Measurements from ENCODE around the gene CBX7.

Gene CBX7

DNA sequence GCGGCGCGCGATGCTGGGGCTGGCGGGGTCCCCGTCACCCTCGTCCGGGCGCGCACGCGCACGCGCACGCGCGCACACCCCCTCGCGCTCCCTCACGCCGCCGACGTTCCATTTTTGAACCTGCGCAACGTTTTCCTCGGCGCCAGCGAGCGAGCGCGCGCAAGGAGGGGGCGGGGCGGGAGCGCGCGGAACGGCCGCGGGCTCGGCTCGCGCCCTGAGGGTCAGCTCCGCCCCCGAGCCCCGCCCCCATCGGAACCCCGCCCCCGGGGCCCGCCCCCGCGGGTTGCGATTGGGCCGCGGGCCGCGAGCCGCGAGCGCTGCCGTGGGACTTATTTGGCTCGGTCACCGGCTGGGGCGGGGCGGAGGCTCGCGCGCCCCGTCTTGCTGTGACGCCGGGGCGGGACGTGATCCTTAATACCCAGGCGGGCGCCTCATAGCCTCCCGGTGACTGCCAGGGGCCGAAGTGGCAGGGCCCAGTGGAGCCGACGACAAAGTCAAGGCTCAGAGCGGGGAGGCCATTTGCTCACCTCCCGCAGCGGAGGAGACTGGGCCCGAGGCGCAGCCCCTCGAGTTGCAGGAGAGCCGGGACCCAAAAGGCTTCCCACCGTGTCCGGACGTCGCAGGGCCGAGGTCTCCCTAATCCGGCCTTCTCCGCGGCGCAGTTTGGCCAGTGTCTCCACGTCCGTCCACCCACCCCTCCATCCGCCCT is at the start of gene CBX7:
Gene CBX7 (minus strand): TSS at position 170 of the 709 bp plus-strand sequence. CDS start 236 bp downstream, outside the sequence.
- peak; percentile 69 for DNase-seq

DNA sequence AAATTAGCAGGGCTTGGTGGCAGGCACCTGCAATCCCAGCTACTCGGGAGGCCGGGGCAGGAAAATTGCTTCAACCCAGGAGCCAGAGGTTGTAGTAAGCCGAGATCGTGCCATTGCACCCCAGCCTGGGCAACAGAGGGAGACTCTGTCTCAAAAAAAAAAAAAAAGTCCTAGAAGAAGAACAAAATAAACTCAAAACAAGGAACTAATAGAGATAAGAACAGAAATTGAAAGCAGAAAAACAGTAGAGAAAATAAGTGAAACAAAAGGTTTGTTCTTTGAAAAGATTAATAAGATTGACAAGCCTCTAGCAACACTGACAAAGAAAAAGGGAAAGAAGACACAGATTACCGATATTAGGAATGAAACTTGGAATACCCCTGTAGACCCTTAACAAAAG is 45.1 kb upstream of the CBX7 start:
- no peak for DNase-seq

- DNase-seq, result no peak
Measured at GRCh38 chr22:39194098-39194497, 41.6 kb upstream of the CBX7 start.

- DNase-seq, result no peak
Measured at GRCh38 chr22:39188809-39189208, 36.3 kb upstream of the CBX7 start.

DNA sequence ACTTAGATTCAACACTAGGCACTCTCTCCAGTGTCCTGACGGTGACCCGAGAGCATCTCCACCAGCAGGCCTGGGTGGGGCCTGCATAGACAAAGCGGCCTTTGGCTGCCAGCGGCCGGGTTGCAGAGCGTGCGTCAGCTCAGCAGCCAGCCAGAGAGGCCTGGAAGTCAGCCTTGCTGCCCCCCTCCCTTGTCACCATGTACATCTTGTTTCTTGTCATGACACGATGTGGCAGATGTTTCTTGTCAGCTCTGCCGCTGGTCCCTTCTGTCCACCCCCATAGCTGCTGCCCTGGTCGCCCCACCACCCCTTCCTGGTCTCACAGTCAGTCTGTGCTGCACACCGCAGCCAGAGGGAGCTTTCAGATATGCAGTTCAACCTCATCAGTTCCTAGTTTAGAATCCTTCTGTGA is 33.1 kb upstream of the CBX7 start:
- DNase-seq, result peak; percentile 12

DNA sequence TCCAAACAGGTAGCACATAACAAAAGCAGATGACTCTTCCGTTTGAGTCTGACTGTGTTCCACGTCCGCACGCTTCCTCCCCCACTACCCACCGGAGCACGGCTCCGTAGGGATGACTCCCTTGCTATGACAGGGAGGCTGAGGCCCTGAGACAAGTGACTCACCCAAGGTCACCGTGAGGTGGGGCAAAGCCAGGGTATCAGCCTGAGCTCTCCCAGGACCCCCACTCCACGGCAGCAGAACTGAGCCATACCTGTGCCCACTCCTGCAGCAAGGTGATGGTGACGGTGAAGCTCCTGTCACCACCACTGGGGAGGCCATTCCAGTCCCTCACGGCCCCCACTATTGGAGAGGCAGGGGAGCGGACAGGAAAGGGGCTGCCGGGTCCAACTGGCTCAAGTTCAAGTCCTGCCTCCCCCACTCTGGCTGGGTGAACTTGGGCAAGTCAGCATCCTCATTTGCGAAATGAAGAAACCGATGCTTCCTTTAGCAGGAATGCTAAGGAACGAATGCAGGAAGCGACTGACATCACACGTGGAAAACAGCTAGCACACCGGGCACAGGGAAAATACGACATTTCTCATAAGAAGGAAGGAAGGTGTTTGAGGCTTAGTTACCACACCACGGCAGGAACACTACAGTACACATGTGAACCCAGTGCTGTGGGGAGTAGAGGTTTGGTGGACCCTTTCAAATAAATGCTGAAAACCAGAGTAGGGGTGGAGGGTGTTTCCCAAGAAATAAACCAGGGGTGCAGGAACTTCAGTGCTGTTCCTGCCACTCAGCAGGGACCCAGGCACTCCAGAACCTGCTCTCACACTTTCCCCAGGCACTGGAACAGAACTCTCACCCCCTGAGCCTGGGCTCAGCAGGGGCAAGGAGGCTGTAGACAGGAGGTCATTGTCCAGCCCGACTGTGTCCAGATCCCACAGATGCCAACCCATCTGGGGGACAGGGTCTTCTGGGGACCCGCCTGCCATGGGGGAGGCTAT is 32.4 kb upstream of the CBX7 start:
- no peak for DNase-seq

- DNase-seq, result no peak
Measured at GRCh38 chr22:39183991-39184585, 31.6 kb upstream of the CBX7 start.

DNA sequence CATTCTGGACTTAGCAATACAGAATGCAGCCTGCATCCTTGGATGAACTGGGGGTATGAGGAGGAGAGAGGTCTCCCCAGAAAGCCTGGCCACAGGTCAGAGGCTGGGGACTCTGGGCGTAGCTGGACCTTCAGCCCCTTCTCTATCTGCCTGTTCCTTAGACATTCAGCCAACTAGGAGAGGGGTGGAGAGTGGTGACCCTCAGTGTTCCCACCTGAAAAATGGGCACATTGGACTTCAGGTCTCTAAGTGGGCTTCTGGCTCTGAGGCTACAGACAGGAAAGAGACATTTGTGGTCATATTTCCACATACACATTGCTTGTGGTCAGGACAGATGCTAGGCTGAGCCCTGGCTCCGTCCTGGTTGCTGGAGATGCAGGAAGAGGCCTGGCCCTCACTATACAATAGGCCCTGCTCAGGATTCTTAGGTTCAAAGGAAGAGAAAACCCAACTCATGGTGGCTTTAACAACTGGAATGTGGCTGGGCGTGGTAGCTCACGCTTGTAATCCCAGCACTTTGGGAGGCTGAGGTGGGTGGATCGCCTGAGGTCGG is 30.1 kb upstream of the CBX7 start:
- DNase-seq, result no peak

GRCh38 chr22:39181778-39182177 is 29.3 kb upstream of the CBX7 start:
- no peak for DNase-seq

DNA sequence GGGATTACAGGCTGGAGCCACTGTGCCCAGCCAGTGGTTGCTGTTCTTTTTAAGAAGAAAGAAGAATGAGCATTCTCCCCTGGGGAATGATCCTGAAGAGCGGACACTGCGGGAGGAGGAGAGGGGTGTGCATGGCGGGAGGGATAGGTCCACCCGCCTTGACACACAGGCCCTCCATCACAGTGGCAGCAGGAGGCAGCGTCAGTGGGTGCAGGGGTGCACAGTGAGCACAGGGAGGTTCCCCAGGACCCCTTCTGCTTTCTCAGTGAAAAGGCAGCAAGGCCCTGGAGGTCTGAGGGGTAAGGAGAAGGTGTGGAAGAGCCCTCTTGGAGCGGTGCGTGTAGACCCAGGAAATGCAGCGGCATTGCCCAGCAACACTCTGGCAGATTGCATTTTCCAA is 28.9 kb upstream of the CBX7 start:
- DNase-seq, result no peak

GRCh38 chr22:39179841-39180335 is 27.4 kb upstream of the CBX7 start:
- DNase-seq, result no peak

GRCh38 chr22:39179401-39179827 is 26.9 kb upstream of the CBX7 start:
- DNase-seq, result no peak

- DNase-seq, result no peak
Measured at GRCh38 chr22:39178206-39179111, 26.0 kb upstream of the CBX7 start.

DNA sequence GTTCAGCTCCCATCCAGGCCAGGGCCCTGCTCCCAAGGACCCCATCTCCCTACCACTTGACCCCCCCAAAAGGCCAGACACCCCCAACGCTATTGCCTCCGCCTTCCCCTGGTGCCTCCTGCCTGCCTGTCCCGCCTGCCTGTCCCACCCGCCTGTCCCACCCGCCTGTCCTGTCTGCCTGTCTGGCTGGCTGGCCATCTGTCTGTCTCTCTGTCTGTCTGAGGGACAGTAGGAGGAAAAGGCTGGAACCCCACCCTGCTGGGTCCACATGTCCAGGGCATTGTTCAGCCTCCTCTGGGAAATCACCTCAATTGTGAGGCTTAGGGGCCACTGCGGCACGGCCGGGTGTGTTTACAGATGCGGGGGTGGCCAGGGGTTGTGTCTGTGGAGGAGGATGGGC is 25.3 kb upstream of the CBX7 start:
- DNase-seq, result no peak

DNA sequence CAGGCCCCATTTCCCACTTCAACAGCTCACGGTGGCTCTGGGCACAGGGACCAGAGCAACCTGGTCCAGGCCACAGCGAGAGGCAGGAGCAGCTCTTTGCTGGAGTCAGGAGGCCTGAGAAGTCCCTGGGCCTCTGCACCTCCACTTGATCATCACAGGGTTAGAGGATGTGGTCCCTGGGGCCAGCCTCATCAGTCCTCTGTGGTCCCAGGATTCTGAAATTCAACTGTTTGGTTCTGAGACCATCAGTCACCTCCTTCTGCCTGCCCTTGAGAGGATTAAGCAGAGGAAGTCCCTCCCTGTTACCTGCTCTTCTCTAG is 24.9 kb upstream of the CBX7 start:
- DNase-seq, result no peak

GRCh38 chr22:39176714-39177455 is 24.4 kb upstream of the CBX7 start:
- no peak for DNase-seq

DNA sequence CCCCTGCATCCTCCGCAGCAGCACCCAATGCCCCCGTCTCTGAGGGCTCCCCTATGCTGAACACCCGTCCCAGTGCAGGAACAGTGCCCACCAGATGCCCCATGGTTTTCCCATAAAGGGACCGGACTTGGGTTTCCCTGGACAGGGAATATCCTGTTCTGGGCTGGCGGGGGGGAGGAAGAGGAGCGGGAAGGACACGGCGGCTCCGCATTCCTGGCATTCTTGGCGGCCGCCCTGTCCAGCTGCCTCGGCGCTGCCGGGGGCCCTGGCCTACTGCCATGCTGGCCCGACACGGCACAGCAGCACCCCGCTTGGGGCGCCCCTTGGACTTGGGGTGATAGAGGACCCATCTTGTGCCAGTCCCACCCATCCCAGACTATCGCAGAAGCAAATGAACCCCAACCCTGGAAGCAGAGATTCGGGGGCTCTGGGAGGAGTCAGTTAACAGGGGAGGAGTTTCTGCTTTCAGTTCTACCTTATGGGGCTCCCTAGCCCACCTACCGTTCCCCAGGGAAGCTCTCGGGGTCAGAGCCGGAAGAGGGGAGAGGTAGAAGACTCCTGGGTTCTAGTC is 23.7 kb upstream of the CBX7 start:
- no peak for DNase-seq

DNA sequence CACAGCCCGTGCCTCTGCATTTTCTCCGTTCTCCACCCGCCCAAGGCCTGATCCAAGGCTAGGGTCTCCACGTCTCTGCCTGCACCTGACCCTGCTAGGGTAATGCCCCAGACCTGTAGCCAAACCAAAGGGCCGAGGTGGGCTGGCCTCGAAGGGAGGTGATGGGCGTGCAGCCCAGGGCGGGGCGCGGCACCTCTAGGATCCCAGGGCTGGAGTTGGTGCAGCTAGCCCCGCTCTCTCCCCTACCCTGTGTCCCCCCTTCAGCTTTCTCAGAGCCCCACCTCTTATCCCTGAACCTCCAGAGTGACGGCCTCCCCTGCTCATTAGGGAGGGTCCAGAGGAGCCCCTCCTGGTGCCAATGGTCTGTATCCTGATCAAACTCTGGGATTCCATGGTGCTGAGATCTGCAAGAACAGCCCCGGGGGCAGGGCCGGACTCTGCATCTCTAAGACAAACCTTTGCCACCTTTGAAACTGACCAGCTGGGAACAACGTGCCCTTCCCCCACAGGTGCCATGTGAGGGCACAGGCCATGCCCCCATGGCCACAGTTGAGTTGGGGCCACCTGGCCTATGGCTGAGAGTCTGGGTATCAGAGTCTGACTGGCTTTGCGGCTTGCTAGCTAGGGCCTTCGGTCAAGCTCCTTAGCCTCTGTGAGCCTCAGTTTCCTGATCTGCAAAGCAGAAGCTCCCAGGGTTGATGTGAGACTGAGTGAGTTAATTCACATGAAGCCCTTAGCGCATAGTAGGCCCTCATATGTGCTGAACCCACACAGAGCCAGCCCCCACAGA is 23.1 kb upstream of the CBX7 start:
- no peak for DNase-seq

DNA sequence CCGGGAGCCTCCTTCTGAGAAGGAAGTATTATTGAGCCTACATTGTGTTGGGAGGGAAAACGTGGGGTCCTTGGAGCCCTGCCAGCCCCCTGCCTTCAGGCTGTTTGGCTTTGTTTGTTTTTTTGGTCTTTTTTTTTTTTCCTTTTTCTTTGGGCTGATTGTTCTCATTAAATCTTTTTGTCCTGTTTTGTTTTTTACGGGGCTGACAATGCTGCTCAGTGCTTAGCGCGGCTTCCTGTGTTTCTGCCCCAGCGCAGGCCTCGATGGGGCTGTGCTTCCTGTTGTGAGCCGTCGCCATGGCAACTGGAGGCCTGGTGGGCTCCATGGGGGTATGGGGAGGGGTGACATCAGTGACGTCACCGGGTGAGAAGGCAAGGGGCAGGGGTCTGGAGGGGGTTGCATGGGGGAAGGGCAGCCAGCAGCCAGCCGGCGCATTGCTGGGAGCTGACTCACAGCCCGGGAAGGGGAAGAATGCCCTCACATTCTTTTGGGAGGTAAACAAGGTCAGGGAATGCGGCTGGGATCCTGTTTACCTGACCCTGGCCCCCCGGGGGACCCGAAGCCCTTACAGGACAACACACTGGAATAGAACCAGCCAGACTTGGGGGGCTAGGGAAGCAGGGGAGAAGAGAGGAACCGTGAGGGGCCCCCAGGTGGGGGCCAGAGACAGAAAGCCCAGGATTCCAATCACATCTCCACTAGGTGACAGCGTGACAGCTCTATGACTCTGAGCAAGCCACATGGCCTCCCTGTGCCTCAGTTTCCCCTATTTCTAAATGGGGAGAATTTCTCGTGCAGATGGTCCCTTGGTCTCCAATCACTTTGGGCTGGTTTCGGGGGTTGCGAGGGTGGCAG is 22.2 kb upstream of the CBX7 start:
- DNase-seq, result peak; percentile 24
